Measurements from ENCODE around the gene SPRY2.

GRCh38 chr13:80297503-80297902 is 43.4 kb downstream of the SPRY2 start:
- TF ChIP-seq CTCF (IDR thresholded peaks at IDR 0.05; ENCODE audit: low read depth, low read length, poor library complexity, severe bottlenecking) (no peak), EZH2phosphoT487 (IDR thresholded peaks at IDR 0.05; ENCODE audit: borderline replicate concordance, low read length) (no peak)
